Frontal cortex (tissue), 4 donors: ENCODE data around the gene RARB. TPM values are rescaled to one million over a fixed set of nuclear protein-coding genes. Genes with fewer than 3 reads are reported as not detected.

Experiments
- DNase-seq, 2 donors: peaks; one replicate each; pipeline ENCODE4 v3.0.0; 2012; ENCODE audit warnings: low spot score in 2 of 2
- FAIRE-seq: peaks from 2 replicates; lab custom pipeline; 2012; peaks lifted over from hg19 to GRCh38; lab: Jason Lieb, UNC
- total RNA-seq: library from RNA; depleted of rRNA; stranded (reverse); fragments of >200 nt; gene quantifications from one replicate; pipeline ENCODE4 v1.2.3, GENCODE V29; 2014
- donor health status: control.
- donor health status: control.
- donor health status: control.

Gene RARB
- total RNA-seq, 1 donor from 2014 or later = 28.5 TPM

GRCh38 chr3:25495304-25495703 lies 67.2 kb downstream of the RARB start:
- FAIRE-seq (no peak), DNase-seq (no peak)

DNA sequence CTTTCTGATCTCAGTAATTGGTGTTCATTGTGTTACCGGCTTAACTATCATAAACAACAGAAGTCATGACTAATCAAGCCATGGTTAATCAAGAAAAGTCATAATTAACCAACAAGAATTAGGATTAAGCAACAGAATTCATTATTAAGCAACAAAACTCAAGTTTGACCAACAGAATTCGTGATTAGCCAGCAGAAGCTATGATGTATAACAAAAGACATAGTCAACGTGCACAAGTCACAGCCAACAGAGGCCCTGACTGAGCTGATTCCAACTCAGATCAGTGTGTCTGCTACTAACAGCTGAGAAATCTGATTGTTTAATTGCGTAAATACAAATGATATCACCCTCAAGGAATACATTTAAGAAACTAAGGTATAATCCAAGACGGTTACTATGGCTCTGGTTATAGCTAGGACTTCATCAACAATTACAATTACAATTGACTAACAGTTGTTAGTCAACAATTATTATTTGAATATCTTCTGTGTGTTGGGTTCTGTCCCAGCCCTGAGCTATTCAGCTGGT lies 67.7 kb downstream of the RARB start:
- DNase-seq (no peak), FAIRE-seq (no peak)

- FAIRE-seq (no peak), DNase-seq (no peak)
Observed at GRCh38 chr3:25497096-25497495, 69.0 kb downstream of the RARB start.

- FAIRE-seq (no peak), DNase-seq (no peak)
Observed at GRCh38 chr3:25500706-25501210, 72.7 kb downstream of the RARB start.

DNA sequence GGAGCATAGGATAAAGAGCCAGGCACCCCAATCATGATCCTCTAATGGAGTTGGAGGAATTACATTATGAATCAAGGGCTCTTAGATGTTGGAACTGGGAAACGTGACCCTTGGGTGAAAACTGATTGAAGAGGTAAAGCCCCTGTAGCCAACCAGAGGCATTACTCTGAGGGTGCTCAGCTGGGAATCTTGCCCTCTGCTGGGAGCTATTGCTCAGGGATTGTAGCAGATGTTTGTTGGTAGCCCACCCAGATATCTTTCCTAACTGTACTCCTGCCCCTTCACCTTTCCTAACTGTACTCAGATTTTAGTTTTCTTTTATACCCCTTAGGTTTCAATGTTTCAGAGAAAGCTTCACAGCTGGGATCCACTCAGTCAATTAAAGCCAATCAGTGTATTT lies 74.2 kb downstream of the RARB start:
- DNase-seq (no peak), FAIRE-seq (no peak)

DNA sequence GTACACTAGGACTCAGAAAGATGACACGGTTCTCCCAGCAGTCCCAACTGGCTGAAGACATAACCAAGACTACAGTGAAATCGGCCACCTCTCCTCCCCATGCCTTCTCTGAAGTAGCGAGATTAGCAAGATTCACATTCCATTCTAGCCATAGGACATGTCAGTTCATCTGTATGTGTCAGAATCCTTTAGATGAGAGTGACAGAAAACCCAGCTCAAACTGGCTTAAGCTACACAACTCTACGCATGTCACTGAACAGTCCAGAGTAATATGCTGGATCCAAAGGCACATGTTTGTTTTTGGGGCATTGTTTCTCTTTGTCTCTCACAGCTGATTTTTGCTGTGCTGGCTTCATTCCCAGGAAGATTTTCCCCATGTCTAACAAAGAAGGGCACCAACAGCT lies 75.8 kb downstream of the RARB start:
- FAIRE-seq (no peak), DNase-seq (no peak)

DNA sequence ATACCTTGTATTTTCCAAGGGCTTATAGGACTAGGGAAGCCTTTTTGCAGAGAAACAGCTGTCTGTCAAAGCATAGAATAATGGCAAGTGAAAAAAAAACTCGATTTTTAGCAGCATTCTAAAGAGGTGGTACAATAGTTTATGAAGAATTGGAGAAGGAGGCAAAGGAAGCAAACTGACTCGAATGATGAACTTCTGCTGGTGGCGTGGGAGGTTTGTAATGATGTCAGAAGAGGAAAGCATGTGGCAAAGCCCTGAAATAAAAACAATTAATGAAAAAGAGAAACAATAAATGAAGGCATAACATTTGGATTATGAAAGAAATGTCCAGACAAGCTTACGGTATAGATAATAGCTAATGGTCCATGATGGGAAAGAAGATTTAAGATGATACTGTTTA lies 77.5 kb downstream of the RARB start:
- FAIRE-seq = no peak

DNA sequence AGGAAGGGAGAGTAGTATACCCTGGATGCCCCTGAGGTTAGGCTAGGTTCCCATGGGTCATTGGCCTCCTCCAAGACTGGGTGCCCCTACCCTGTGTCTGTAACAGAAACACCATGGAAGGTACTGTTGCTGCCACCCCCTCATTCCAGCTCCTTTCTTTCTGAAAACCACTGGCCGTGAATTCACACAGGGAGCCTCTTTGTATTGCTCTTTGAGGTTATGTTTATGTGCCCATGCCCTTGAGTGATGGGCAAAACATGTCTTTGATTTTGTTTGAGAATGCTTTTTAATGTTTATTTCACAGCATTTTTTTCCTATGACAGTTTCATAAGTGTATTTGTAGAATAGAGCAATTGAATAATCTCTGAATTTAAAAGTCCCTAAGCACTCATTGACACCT lies 79.7 kb downstream of the RARB start:
- FAIRE-seq (no peak), DNase-seq (no peak)

More for the DNA sequence above, 77.5 kb downstream of the RARB start:
- DNase-seq = no peak

DNA sequence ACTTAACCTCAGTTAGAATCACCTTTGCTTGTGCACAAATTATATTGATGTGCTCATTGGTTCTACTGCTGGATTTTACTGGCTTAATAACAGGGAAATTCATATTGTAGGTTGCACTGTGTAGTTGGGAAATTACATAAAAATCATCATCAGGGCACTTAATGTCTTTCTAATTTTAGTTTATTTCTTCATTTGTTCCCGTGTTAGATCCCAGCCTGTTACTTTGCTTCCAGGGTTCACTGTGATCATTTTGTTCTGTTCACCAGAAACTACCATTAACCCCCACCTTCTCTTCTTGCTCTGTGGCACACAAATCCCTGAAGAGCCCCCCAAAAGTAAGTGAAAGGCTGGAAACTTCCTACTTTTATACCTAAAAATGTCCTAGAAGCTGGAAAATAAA lies 80.4 kb downstream of the RARB start:
- no peak for DNase-seq
- no peak for FAIRE-seq

DNA sequence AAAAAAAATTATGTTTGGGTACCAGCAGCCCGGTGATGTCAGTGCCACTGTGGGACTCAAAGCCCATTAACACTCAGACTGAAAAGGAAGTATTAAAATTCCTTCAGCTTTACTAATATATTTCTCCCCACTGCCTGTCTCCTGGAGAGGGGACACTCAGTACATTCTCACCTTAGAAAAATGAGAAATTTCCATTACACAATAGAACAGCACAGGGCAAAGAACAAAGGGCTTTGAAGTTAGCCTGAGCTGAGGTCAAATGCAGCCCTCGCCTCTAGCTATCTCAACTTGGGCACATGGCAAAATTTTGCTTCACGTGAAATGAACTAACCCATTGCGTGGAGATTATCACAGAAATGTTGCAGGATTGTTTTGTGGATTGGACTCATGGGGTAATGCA lies 80.8 kb downstream of the RARB start:
- DNase-seq (no peak), FAIRE-seq (no peak)

DNA sequence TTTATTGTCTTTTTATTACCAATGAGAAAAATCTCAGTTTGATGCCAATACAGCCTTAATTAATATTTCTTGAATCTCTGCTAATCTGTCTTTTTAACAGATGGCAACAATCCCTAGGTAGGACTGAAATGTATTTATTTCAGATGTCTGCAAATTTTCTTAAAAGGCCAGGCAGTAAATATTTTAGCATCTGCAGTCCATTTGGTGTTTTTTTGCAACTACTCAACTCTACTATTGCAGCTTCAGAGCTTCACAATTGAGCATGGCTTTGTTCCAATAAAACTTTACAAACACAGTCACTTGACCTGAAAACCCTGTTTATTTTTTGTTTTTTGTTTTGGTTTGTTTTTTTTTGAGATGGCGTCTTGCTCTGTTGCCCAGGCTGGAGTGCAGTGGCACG lies 82.7 kb downstream of the RARB start:
- no peak for FAIRE-seq
- DNase-seq = no peak

DNA sequence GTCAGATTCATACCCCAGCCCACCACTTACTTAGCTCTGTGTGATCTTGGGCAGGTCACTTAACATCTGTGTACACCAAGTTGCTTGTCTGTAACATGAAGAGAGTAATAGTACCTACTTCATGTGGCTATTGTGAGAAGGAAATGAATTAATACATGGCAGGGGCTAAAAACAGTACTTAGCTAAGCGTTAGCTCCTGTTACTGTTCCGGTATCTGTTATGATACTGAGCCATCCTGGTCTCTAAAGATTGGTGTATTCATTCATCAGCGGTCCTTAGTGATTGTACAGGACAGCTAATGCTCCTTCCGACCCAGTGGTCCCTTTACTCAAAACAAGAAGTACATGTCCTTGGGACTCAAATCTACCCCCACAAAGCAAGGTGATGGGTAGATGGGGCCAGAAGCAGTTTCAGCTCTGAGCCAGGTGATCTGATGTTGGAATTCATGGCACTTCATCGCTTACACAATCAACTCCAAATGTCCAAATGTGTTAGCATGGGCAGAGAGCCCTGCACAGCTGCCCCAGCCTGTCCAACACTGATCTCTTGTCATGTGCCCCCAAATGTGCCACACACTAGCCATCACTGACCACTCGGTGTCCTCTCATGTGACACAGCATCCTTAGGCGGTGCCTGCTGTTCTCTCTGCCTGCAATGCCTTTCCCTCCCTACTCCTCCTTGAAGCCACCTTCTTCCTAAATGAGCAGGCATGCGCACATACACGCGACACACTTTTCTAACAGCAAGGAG lies 84.1 kb downstream of the RARB start:
- DNase-seq (no peak), FAIRE-seq (no peak)

- no peak for DNase-seq
- FAIRE-seq = no peak
Observed at GRCh38 chr3:25513642-25514266, 85.7 kb downstream of the RARB start.

DNA sequence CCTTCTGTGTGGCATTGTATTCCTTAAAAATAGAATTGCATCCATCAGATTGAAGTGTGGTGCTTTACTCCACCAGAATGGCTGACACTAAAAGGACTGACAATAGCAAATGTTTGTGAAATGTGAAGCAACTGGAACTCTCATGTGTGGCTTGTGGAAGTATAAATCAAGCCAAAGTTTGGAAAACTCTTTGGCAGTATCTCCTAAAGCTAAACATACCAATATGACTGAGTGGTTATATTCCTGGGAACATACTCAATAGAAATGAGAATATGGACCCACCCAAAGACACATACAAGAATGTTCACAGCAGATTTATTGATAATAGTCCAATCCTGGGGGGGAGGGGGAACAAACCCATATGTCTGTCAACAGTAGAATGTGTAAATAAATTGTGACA lies 87.1 kb downstream of the RARB start:
- FAIRE-seq (no peak), DNase-seq (no peak)

- DNase-seq (no peak), FAIRE-seq (no peak)
Observed at GRCh38 chr3:25520926-25521559, 93.0 kb downstream of the RARB start.

- DNase-seq (no peak), FAIRE-seq (no peak)
Observed at GRCh38 chr3:25527336-25527735, 99.3 kb downstream of the RARB start.

- DNase-seq = no peak
- FAIRE-seq = no peak
Observed at GRCh38 chr3:25527801-25528200, 99.7 kb downstream of the RARB start.

DNA sequence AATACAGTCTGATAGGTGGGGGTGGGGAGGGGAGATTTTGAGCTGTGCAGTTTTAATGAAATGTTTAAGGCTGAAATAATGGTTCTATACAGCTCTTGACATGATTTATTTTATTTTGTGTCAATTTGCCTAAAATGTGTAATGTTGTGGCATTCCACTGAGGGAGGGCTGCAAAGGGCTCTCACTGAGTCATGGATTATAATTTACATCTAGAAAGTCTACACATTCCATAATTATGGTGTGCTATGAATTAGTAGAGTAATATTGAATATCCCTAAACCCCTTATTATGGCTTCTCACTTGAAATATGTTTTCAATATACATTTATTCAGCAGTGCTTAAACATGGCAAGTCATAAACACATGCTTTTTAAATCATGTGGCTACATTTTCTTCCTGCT lies 103.9 kb downstream of the RARB start:
- FAIRE-seq = no peak
- DNase-seq = no peak

DNA sequence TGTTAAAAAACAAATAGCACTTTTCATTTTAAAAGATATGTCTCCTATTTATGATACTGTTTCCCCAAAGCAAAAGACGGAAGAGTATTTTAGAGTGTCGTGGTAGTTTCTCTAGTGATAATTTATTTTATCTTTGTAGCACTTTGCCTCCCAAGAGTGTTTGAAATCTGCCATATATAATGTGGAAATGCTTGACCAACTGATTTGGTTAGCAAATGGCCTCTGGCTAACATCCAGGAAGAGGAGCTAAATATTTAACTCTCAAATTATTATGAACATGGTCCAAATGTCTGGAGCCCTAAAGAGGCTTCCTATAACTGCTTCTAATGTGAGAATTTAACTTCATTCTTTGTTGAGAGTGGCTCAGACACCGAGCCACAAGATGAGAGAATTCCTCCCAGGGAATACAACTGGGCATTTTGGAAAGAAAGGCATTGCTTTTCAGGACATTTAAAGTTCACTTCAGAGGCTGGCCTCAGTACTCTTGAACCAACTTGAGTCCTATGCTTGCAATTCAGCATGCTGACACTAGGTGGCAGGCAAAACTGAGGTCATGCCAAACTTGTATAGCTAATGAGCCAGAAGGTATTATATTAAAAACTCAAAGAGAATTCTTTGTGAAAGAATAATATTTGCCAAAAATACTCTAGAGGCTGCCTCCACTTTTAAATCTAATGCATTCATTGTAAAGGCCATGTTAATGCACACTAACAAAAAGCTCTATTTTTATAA lies 104.5 kb downstream of the RARB start:
- DNase-seq = no peak
- FAIRE-seq = no peak

GRCh38 chr3:25533399-25533798 lies 105.3 kb downstream of the RARB start:
- FAIRE-seq = no peak
- DNase-seq = no peak
